COLO668 (cell line): Measurements from ENCODE around the gene ETV5.
A peak's percentile ranks its signal among the peaks of the same experiment; 100 is the strongest.

ENCODE experiments used
- DNase-seq: peaks from one replicate; lab custom pipeline; 2025; ENCODE audit not compliant: unreplicated experiment; lab: John Stamatoyannopoulos, UW

ETV5 gene

DNA sequence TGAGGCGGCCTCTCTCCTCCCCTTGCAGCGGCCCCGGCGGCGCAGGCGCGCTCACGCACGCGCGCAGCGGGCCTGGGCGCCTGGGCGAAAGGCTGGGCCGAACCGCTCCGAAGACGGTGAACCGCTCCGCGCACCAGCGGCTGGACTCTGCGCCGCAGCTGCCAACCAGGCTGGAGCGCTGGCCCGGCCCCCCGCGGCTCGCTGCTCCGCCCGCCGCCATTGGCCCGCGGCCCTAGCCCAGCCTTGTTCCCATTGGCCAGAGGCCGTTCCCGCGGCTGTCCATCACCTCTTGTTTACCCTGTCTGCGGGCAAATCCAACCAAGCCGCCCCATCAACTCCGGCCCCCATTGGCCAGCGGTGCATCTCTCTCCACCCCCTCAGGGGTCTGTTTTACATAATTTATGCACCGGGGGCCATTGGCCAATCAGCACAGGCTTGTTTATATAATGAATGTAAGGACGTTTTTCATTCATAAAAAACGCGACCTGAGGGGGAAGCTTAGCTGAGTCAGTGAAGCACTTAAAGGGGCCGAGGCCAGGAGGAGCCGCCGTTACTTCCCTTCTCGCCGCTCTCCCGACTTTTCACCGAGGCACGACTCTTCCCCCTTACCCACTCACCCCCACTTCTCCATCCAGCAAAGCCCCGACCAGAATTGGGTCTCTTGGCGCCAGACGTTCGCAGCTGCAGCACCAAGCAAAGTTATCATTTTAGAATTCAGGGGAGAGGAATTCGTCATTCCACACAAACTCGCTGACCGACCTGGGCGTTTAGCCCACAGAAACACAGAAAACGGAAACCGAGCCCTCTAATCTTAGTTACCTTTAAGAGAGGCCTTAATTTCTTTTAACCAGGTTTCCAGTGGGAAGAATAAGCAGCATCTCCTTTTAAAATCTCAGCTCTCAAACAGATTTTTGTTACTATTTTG, at the start of gene ETV5:
Gene ETV5 (minus strand): TSS at position 149 of the 925 bp plus-strand sequence. CDS start 3,221 bp downstream, outside the sequence.
- DNase-seq = peak; percentile 95

DNA sequence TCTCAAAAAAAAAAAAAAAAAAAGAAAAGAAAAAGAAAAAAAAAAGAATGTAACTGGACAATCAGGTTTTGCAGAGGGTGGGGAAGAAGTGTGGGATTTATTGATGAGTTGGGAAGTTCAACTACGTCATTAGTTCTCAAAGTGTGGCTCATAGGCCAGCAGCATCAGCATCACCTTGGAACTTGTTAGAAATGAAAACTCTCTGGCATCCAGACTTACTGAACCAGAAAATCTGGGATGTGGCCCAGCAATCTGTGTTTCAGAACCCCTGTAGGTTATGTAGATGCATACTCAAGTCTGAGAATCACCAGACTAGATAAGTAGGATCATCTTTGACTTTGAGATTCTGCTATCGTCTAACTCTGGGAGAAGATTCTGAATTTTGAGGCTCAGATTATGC, 45.8 kb upstream of the ETV5 start:
- no peak for DNase-seq

DNA sequence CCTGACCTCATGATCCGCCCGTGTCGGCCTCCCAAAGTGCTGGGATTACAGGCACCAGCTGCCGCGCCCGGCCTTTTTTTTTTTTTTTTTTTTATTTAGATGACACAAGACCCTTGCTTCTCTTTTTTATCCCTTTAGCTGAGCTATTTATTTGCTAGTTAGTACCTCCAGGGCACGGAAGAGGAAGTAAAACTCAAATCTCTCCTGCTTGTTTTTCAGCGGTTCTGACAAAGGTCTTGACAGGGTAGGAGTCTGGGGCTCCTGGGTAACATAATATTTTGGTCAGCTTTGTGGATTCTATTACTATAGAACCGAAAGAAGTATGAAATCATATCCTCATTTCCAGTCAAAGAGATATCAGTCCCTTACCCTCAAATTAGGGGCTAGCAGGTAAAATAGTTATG, 44.0 kb upstream of the ETV5 start:
- no peak for DNase-seq

DNA sequence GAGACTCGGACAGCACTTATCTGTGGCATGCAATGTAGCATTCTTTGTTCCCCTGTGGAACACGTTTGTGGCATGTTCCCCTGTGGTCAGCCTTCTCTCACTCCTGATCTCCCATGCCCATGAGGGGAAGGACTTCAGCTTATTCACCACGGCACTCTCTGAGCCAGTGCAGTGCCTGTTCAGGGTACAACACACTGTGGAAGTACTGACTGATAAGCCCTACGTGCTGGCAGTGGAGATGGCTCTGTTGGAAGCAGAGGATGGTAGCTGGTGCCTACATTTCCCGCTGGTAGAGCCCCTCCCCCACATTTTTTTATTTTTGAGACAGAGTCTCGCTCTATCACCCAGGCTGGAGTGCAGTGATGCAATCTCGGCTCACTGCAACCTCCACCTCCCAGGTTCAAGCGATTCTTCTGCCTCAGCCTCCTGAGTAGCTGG, 43.5 kb upstream of the ETV5 start:
- DNase-seq = no peak

DNA sequence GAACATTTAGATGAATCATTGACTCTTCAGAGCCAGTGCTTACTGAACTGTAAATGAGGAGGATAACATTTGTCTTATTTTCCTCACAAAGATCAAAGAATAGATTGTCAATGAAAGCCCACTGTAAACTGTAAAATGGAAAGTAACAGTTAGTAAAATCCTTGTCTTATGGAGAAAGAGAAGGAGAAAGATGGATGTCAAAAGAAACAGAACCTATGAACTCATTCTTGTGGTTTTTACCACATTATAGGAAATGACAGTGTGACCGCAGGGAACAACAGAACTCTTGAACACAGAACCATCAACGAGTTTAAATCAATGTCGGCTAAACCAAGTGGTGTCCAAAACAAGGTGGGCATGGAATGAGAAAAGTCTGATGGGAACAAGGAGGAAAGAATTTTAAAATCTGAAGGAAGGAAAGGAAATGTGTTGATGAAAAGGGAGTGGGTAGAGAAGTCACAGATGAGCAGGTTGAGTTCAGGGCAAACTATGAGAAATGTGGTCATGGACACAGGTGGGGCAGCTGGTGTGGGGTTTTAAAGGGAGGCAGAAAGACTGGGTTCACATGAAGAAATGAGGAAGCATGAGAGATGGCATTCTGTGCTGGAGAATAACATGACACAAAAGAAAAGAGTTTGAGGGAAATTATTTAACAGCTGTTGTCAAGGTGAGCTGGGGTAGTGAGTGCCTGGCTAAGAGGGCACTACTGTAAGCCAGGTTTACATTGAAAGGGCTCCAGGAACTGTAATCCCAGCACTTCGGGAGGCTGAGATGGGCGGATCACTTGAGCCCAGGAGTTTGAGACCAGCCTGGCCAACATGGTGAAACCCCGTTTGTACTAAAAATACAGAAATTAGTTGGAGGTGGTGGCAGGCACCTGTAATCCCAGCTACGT, 42.4 kb upstream of the ETV5 start:
- DNase-seq = no peak

DNA sequence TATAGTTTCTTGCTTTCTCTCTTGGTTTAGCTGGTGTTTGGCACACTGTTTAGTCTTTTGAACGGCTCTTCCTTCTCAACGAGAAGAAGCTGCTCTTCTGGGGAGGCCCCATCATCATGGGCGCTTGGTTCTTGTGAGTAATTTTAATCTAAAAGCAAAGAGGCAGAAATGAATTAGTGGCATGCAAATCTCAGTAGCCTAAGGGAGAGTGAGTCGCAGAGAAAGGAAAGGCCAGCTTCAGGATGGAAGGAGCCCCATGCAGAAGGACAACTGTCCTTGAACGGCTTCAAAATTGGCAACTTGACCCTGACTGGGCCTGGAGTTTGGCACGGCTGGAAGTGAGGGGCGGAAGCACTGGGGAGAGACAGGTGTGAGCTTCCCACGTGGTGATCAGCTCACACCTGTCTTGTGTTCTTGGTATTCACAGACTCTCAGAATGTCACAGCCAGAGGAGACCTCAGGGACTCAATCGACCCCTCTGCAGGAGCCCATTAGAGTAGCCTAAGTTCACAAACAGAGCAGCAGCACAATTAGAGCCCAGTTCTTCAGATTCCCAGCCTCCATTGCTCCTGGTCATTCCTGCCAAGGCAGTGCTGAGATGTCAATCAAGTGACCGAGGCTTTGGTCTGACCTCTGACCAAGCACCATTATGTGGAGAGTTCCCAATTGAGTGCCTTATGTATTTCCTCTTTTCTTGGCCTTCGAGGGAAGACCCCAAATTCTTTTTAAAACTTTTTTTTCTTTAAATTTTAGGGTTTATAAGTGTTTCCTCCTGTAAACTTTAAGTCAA, 41.3 kb upstream of the ETV5 start:
- DNase-seq = no peak

DNA sequence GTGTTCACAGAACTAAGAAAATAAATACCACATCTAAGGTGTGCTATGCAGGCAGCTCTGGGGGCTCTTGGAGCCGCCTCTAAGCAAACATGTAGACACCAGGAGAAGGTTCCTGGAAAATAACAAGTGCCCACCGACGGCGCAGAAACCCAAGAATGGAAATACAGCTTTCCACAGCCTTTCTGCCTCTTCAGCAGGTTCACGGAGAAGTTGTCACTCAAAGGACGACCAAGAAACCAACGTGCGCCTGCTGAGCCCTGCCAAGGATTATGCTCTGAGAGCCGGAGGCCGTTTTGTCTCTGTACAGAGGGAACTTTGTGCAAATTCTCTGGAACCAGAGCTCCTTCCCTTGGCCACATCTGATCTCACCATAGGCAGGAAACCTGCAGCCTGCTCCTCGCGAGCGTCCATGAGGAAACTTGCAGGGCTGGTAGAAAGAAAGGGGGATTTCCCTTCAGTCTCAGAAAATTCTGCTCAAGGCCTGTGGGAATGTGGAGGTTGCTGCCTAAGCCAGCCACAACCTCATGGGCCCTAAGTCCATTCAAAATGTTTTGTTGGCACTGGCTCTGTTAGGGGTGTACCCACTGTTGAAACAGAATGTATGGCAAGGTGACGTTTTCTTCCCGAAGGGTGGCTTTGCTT, 40.6 kb upstream of the ETV5 start:
- DNase-seq = no peak

DNA sequence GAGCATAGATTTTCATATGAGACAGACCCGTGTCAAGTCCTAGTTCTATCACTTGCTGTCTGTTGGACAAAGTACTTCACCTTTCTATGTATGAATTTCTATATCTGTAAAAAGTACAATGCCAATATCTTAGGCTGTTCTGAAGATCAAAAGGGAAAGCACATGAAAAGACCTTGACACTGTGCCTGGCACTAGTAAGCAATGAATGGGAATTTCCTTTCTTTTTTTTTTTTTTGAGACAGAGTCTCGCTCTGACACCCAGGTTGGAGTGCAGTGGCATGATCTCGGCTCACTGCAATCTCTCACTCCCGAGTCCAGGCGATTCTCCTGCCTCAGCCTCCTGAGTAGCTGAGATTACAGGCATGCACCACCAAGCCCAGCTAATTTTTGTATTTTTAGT, 35.4 kb upstream of the ETV5 start:
- no peak for DNase-seq

DNA sequence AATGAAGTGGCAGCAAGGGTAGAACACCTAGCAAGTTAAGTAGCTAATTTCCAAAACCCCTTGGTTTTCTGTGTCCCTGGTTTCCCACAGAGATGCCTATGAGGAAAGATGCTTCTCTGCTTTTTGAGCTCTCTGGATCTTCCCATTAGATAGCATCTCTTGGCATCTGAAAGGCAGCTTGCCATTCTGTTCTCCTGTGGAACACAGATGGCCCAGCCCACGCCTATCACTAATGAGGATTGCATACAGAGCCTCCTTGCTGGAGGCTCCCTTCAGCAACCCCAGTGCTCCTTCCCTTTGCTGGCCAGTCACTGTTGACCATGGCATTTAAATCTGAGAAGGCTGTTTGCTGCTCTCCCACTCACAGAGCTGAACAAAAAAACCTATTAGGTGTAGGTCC, 34.4 kb upstream of the ETV5 start:
- DNase-seq = no peak

DNA sequence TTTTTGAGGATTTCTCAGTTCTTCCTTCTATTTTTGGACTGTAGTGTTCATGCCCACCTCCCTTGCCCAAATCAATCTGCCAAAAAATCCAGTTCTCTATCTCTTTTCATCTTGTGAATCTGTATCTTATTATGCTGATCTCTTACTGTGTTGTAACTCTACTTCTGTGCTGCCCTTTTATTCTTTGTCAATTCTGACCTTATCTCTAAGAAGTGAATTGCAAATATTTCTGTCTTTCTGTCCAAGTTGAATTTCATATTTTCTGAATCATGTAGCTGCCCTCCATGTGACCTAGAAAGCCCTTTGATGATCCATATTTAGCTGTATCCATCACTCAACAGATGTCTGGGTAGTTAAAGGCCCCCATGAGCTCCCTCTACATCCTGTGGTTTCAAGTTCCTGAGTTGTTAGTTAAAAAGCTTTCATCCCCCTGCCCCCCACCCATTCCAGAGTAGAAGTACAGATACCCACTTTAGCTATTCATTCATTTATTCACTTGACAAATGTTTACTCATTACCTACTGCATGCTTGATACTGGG, 33.6 kb upstream of the ETV5 start:
- no peak for DNase-seq

DNA sequence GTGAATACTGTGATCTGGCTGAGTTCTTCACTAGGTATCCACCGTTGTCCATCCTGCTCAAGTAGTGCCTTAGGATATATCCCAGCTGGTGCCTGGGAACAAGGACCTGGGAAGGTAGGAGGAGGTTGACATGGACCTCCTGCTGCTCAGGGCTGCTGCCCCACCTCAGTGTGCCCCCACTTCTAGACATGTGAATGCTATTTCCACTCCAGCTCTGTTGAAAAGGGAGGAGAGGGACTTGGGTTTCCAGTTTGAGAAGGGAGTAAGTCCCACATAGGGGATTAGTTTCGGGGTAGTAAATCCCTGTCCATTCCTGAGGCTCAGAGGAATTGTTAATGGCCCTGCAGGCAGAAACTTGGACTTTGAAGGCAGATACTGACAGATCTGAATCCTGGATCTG, 32.9 kb upstream of the ETV5 start:
- DNase-seq = no peak

DNA sequence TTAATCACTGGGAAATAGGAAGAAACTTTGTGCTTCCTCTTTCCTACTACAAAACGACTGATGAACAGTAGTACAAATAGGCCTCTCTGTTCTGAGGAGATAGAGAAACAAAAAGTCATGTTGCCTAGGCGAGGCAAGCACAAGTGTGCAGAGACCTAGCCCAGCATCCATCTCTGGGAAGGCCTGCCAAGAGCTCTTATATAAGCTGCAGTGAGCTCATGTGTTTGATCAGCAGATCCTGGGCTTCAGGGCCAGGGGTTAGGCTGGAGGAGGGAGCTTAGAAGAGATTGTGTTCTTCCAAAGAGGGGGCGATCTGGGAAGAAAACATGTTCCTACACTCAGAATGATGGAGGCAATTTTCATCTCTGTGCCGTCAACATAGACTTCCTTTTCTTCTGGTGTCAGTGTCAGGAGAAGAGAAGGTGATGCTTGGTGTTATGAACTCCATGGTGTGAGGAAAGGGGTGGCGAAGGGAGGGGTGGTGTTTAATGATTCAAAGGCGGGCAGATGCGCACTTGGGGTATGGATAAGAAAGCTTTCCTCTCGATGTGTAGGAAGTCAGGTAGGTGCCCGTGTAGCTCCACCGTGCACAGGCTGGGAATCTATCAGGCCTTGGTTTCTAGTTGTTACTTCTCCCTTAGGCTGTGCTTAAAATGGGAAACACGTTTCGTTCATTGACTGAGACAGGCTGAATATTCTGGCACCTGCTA, 29.5 kb upstream of the ETV5 start:
- DNase-seq = no peak

DNA sequence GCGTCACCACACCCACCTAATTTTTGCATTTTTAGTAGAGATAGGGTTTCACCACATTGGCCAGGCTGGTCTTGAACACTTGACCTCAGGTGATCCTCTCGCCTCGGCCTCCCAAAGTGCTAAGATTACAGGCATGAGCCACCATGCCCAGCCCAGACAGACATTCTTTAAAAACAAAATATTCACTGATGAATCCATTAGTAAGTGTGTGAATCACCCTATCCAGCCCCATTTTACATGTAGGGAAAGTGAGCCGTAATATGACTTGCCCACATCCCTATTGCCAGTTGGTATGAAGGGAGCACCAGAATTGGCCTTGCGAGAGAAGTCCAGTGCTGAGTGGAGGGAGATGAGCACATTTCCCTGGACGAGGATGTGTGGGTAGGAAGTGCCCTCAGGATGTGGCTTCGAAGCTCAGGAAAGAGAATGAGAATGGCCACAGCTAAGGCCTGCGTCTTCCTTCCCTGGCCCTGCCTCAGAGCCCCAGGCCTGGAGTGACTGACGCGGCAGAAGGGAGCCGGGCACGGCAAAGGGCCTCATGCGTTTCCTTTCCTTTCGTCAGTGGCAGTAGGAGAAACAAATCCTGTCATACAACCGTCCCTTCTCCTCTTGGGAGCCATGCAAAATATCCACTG, 28.3 kb upstream of the ETV5 start:
- no peak for DNase-seq

DNA sequence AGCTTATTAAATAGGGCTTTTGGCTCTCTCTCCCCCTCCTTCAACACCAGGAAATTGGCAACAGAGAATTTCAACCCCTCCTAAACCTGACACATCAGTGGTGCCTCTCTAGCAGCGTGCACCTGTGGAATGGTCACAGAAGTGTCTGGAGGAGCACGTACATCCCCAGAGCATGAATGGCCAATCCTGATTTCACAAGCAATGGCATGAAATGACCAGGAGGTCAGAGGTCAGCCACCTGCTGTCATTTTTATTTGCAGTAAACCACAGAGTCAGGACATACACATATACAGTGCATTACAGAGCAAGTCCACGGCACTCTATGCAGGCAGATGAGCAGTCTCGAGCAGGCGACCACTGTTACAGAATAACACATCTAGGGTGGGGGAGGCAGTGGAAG, 25.1 kb upstream of the ETV5 start:
- no peak for DNase-seq

DNA sequence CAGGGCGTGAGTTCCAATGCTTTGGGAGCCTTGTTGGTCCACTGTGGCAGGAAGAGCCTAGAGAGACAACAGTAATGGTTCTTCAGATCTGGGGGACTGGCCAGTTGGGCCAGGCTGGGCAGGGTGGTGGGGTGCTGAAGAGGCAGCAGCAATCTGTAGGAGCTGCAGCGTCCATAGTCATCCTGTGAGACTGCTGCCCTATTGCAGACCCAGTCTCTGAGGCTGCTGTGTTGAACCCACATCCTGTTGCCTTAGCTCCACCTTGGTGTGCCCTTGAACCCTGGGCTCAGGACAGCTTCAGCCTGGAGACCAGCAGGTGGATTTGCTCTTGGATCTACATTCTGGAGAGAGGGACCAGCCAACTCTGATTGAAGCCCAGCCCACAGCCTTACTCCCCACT, 23.6 kb upstream of the ETV5 start:
- DNase-seq = no peak

DNA sequence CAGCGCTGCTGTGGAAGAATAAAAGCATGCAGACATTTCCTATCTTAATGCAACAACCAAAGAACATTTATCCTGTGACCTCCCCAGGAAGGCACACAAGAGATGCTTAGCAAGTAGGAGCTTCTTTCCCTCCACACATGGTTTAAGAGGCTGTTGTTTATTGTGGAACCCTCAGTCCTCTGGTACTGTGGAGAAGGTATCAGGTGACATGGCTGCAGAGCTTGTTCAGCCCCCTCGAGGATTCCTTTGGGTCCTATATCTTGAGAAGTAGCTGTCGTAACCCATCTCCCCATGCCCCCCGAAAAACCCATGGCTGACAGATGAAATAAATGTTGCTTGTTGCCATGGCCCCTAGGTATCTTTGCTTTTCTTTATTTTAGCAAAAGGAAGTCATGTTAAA, 20.3 kb upstream of the ETV5 start:
- DNase-seq = no peak

DNA sequence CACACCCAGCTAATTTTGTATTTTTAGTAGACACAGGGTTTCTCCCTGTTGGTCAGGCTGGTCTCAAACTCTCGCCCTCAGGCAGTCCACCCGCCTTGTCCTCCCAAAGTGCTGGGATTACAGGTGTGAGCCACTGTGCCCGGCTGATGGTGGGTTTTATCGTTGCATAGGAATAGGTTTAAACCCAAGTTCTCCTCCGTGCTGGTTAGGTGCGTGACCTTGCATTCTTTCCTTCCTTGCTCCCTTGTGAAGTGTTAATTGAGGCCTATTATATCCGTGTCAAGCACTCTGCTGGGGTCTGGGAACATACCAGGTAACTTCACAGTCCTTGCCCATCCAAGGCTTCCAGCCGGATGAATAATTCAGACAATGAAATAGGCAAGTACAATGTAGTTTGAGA, 19.3 kb upstream of the ETV5 start:
- DNase-seq = no peak

DNA sequence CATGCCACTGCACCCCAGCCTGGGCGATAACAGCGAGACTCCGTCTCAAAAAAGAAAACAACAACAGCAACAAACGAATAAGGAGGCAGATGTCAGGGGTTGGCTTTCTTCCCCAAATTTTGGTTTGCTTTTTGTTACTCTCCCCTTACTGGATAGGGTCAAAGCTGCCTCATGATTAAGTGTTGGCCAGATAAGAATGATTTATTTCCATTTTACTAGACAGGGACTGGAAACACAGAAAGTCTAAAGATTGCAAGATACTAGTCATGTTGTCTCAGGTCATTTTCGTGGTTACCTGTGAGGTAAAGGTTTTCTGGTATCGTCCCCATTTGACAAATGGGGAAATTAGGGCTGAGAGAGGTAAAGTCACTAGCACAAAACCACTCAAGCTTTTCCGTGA, 18.6 kb upstream of the ETV5 start:
- DNase-seq = no peak

DNA sequence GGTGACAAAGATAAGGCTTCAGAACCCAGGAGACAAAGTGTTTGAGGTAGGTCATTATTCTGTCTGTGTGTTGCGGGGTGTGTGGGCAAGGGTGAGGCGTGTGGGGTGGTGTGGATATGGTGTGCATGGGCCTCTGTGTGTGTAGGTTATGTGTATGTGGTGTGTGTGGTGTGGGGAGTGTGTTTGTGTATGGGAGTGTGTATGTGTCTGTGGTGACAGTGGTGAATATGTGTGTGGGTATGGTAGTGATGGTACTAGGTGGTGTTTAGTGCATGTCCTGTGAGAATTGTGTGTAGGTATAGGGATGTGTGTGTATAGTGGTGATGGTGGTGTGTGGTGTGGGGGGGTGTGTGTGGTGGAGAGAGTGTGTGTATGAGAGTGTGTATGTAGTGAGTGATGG, 16.2 kb upstream of the ETV5 start:
- no peak for DNase-seq
